Liver (tissue), 9 donors: Measurements from ENCODE around the gene F5. TPM values are rescaled to one million over a fixed set of nuclear protein-coding genes. Genes with fewer than 3 reads are reported as not detected.

ENCODE experiments used
- DNase-seq: peaks from one replicate; pipeline ENCODE4 v3.0.0-alpha.2; 2017; ENCODE audit warnings: low spot score
- H3K27ac ChIP-seq, 2 donors: one replicate each; pipeline ENCODE4 v1.7.0; 2013; ENCODE audit warnings: inconsistent platforms in 2 of 2, low read length in 2 of 2, control low read depth in 1 of 2, low read depth in 1 of 2, mild to moderate bottlenecking in 1 of 2
- H3K27me3 ChIP-seq, 4 donors: one replicate each; pipeline versions ENCODE4 v1.6.1 to v1.7.0; 2013; ENCODE audit warnings: low read length in 3 of 4, inconsistent platforms in 1 of 4, mild to moderate bottlenecking in 1 of 4, moderate library complexity in 1 of 4; ENCODE audit not compliant: control insufficient read depth in 4 of 4, insufficient read depth in 4 of 4
- H3K36me3 ChIP-seq, 4 donors: one replicate each; pipeline versions ENCODE4 v1.6.1 to v1.7.0; 2013; ENCODE audit warnings: low read length in 3 of 4, mild to moderate bottlenecking in 3 of 4, low read depth in 1 of 4, moderate library complexity in 1 of 4; ENCODE audit not compliant: control insufficient read depth in 4 of 4, insufficient read depth in 3 of 4
- H3K4me1 ChIP-seq, 4 donors: one replicate each; pipeline versions ENCODE4 v1.6.1 to v1.7.0; 2013; ENCODE audit warnings: low read length in 3 of 4, mild to moderate bottlenecking in 3 of 4, moderate library complexity in 1 of 4; ENCODE audit not compliant: control insufficient read depth in 4 of 4, insufficient read depth in 4 of 4
- H3K4me3 ChIP-seq, 3 donors: one replicate each; pipeline versions ENCODE4 v1.6.1 to v1.7.0; 2013; ENCODE audit warnings: low read length in 3 of 3, control low read depth in 1 of 3, low read depth in 1 of 3, mild to moderate bottlenecking in 1 of 3
- H3K9ac ChIP-seq, 2 donors: one replicate each; pipeline ENCODE4 v1.7.0; 2013; ENCODE audit warnings: low read length in 2 of 2, mild to moderate bottlenecking in 2 of 2, moderate library complexity in 2 of 2, control low read depth in 1 of 2, low read depth in 1 of 2
- H3K9me3 ChIP-seq, 4 donors: one replicate each; pipeline versions ENCODE4 v1.6.1 to v1.7.0; 2013; ENCODE audit warnings: low read length in 3 of 4; ENCODE audit not compliant: control insufficient read depth in 4 of 4
- CTCF ChIP-seq: fragments of 150-350 bp; IDR thresholded peaks from 2 replicates; pipeline ENCODE4 v1.5.1; 2017; ENCODE audit warnings: improper control_type of control experiment, low read depth, low read length; ENCODE audit not compliant: missing input control
- EGR1 ChIP-seq, 2 donors: IDR thresholded peaks; 2 replicates each; pipeline ENCODE4 v1.6.1; 2016 to 2018; ENCODE audit warnings: antibody characterized with exemption in 2 of 2, low read depth in 2 of 2
- FOXA1 ChIP-seq: IDR thresholded peaks from 2 replicates; pipeline ENCODE4 v1.6.1; 2016; ENCODE audit warnings: antibody characterized with exemption
- FOXA2 ChIP-seq: IDR thresholded peaks from 2 replicates; pipeline ENCODE4 v1.6.1; 2016; ENCODE audit warnings: antibody characterized with exemption
- HNF4A ChIP-seq, 2 donors: conservative IDR thresholded peaks; 2 replicates each; pipeline ENCODE4 v1.6.1; 2016; ENCODE audit warnings: antibody characterized with exemption in 2 of 2, mild to moderate bottlenecking in 2 of 2
- JUND ChIP-seq, 2 donors: IDR thresholded peaks; 2 replicates each; pipeline ENCODE4 v1.6.1; 2016; ENCODE audit warnings: antibody characterized with exemption in 2 of 2
- RAD21 ChIP-seq, 2 donors: IDR thresholded peaks; 2 replicates each; pipeline ENCODE4 v1.6.1; 2016; ENCODE audit warnings: antibody characterized with exemption in 2 of 2, mild to moderate bottlenecking in 2 of 2
- RXRA ChIP-seq, 2 donors: IDR thresholded peaks; 2 replicates each; pipeline ENCODE4 v1.6.1; 2017 to 2018; ENCODE audit warnings: antibody characterized with exemption in 2 of 2, mild to moderate bottlenecking in 1 of 2
- TAF1 ChIP-seq: conservative IDR thresholded peaks from 2 replicates; pipeline ENCODE4 v1.6.1; 2016; ENCODE audit warnings: antibody characterized with exemption, mild to moderate bottlenecking
- WGBS: extraction: QIAGEN DNeasy Blood & Tissue Kit; methylation state at CpG from one replicate; pipeline ENCODE4 v1.1.7; 2013; 5-methylcytosine and 5-hydroxymethylcytosine counted together
- polyA plus RNA-seq, 2 donors: library from polyadenylated mRNA; stranded (reverse) in 1 of 2; unstranded in 1 of 2; fragments of 200-250 nt in 1 of 2; fragments of >200 nt in 1 of 2; fragmentation: Nextera tagmentation in 1 of 2; extraction: Ambion mirVana in 1 of 2; gene quantifications; one replicate each; pipeline versions ENCODE4 v1.2.1 to v1.2.3, GENCODE V29; 2013 to 2015
- total RNA-seq, 2 donors: library from RNA; depleted of rRNA; stranded (reverse); fragments of >200 nt; gene quantifications; one replicate each; pipeline ENCODE4 v1.2.3, GENCODE V29; 2014
- TF ChIP-seq, protein P1 (sequence below): IDR thresholded peaks from 2 replicates; pipeline ENCODE4 v1.6.1; 2016; ENCODE audit warnings: antibody characterized with exemption, mild to moderate bottlenecking
- donor health status: healthy.
- donor health status: healthy.
- donor health status: healthy.
- donor health status: healthy.
- donor health status: healthy.

Gene F5
- total and polyA plus RNA-seq, 4 donors = 86.1 to 155 (median 129) TPM

DNA sequence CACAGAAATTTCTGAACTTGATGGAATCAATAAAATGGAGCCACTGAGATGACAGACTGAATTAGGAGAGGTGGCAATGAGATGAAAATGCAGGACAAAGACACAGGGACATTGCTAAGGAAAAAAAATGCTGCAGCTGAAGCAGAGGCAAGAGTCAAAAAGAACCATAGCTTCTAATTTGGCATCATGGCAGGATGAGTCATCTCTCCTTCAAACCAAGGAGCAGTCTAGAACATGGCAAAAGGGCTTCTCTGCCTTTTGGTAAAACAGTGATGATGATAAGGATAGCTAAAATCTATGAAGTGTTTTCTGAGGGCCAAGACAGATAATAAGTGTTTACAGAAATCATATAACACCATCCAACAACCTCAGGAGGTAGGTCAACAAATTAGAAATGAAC is 117.3 kb downstream of the F5 start:
- H3K9ac ChIP-seq = no peak overlapping the region
- H3K27me3 ChIP-seq = no peaks in the 10 kb centered on the region
- peaks cover 3 to 16% (median 13%) of the 10 kb centered on the region in 4 donors for H3K36me3 ChIP-seq
- no peaks in the 10 kb centered on the region for H3K4me1 ChIP-seq
- no peak for DNase-seq
- no peaks in the 10 kb centered on the region for H3K9me3 ChIP-seq
- TF ChIP-seq FOXA2 = no peak
- TF ChIP-seq EGR1 (IDR thresholded peaks at IDR 0.05; ENCODE audit: low read depth in 2 of 2) = no peak
- TF ChIP-seq FOXA1 = no peak
- TF ChIP-seq CTCF = no peak
- TF ChIP-seq TAF1 = no peak
- no peak for TF ChIP-seq RXRA (IDR thresholded peaks at IDR 0.05)
- no peak for TF ChIP-seq HNF4A (conservative IDR thresholded peaks at IDR 0.05)
- no peak overlapping the region for H3K27ac ChIP-seq
- H3K4me3 ChIP-seq = no peak overlapping the region

DNA sequence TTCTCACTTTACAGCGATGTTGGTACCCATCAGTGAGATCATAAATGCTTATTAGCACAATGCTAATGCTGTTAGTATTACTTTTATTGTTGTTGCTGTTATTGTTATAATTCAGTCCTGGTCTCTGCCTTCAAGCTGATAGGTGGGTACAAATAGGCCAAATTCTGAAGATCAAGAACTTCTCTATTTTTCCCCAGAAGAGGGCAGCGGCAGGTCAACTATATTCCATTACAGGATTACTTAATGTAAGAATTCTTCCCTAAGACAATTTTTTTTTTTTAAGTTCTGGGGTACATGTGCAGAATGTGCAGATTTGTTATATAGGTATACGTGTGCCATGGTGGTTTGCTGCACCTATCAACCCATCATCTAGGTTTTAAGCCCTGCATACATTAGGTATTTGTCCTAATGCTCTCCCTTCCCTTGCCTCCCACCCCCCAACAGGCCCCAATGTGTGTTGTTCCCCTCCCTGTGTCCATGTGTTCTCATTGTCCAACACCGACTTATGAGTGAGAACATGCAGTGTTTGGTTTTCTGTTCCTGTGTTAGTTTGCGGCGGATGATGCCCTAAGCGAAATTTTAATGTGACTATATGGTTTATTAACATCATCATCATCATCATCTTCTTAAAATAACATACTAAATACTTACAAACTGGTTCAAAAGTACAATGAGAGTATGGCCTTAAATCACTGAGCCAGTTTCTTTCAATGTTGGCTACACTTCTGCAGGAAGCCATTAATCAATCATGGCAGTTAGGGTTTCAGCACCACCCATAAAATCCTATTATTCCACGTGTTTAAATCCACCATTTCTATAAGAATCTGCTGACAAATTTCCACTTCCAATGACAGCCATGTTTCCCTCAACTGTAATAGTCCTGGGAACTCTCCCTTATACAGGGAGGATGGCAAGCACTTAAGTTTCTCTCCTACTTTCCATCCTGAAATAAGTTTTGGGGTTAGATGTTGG is 119.7 kb downstream of the F5 start:
- WGBS = 78% methylated on average over 8 of the region's 8 CpGs
- peaks cover 3 to 16% (median 14%) of the 10 kb centered on the region in 4 donors for H3K36me3 ChIP-seq

More for the DNA sequence above, 119.7 kb downstream of the F5 start:
- TF ChIP-seq HNF4A (conservative IDR thresholded peaks at IDR 0.05) (peak in 1 of 2 donors; percentile 10), RAD21 (IDR thresholded peaks at IDR 0.05) (peak; percentile 71 to 75), JUND (IDR thresholded peaks at IDR 0.05) (no peak), CTCF (peak; percentile 35)
- TF ChIP-seq, protein P1, sequence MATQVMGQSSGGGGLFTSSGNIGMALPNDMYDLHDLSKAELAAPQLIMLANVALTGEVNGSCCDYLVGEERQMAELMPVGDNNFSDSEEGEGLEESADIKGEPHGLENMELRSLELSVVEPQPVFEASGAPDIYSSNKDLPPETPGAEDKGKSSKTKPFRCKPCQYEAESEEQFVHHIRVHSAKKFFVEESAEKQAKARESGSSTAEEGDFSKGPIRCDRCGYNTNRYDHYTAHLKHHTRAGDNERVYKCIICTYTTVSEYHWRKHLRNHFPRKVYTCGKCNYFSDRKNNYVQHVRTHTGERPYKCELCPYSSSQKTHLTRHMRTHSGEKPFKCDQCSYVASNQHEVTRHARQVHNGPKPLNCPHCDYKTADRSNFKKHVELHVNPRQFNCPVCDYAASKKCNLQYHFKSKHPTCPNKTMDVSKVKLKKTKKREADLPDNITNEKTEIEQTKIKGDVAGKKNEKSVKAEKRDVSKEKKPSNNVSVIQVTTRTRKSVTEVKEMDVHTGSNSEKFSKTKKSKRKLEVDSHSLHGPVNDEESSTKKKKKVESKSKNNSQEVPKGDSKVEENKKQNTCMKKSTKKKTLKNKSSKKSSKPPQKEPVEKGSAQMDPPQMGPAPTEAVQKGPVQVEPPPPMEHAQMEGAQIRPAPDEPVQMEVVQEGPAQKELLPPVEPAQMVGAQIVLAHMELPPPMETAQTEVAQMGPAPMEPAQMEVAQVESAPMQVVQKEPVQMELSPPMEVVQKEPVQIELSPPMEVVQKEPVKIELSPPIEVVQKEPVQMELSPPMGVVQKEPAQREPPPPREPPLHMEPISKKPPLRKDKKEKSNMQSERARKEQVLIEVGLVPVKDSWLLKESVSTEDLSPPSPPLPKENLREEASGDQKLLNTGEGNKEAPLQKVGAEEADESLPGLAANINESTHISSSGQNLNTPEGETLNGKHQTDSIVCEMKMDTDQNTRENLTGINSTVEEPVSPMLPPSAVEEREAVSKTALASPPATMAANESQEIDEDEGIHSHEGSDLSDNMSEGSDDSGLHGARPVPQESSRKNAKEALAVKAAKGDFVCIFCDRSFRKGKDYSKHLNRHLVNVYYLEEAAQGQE = no peak
- Histone ChIP-seq H3K27me3 (no peaks in the 10 kb centered on the region), H3K4me3 (no peak overlapping the region), H3K9ac (no peak overlapping the region), H3K4me1 (no peaks in the 10 kb centered on the region), H3K9me3 (no peaks in the 10 kb centered on the region), H3K27ac (no peak overlapping the region)
- DNase-seq = no peak
